PC-3 (cell line): ENCODE results near the gene TXNRD1.

ENCODE experiments used
- EZH2 ChIP-seq: fragments of 300-600 bp; sonication (generic); IDR thresholded peaks from one replicate; pipeline ENCODE4 v1.6.1; 2017; ENCODE audit warnings: antibody characterized with exemption, mild to moderate bottlenecking, low read length; ENCODE audit not compliant: unreplicated experiment
- EZH2phosphoT487 ChIP-seq: fragments of 300-600 bp; sonication (generic); IDR thresholded peaks from 2 replicates; pipeline ENCODE4 v1.6.1; 2018; ENCODE audit warnings: mild to moderate bottlenecking, antibody characterized with exemption, low read length, borderline replicate concordance
- TF ChIP-seq, protein P1 (sequence below): fragments of 300-600 bp; sonication (generic); conservative IDR thresholded peaks from 2 replicates; pipeline ENCODE4 v1.5.1; 2017; ENCODE audit warnings: antibody characterized with exemption, low read depth, mild to moderate bottlenecking, low read length

GRCh38 chr12:104352106-104352713 is 136.6 kb downstream of the TXNRD1 start:
- TF ChIP-seq, protein P1, sequence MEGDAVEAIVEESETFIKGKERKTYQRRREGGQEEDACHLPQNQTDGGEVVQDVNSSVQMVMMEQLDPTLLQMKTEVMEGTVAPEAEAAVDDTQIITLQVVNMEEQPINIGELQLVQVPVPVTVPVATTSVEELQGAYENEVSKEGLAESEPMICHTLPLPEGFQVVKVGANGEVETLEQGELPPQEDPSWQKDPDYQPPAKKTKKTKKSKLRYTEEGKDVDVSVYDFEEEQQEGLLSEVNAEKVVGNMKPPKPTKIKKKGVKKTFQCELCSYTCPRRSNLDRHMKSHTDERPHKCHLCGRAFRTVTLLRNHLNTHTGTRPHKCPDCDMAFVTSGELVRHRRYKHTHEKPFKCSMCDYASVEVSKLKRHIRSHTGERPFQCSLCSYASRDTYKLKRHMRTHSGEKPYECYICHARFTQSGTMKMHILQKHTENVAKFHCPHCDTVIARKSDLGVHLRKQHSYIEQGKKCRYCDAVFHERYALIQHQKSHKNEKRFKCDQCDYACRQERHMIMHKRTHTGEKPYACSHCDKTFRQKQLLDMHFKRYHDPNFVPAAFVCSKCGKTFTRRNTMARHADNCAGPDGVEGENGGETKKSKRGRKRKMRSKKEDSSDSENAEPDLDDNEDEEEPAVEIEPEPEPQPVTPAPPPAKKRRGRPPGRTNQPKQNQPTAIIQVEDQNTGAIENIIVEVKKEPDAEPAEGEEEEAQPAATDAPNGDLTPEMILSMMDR = no peak
- TF ChIP-seq EZH2phosphoT487 = no peak
- no peak for TF ChIP-seq EZH2
